ENCODE results near the gene IL17RC. TPM values are rescaled to one million over a fixed set of nuclear protein-coding genes. Genes with fewer than 3 reads are reported as not detected.
A peak's percentile ranks its signal among the peaks of the same experiment; 100 is the strongest.
"Not testable (repeated sequence)": the region's sequence is repeated elsewhere in the genome, so short reads cannot be mapped to it uniquely, and the experiment has no call there.

The IL17RC gene
- total RNA-seq, 1 donor from 2014 or later = 7.3 TPM

- DNase-seq (ENCODE audit: low read depth, low spot score) = no peak
- no peak overlapping the region for H3K27ac Mint-ChIP-seq (ENCODE audit: unreplicated experiment)
- H3K4me3 Mint-ChIP-seq = peak overlapping the region; percentile 18
- peaks cover 5% of the 10 kb centered on the region for H3K4me1 Mint-ChIP-seq
- H3K36me3 Mint-ChIP-seq (ENCODE audit: low read depth) = peaks cover 9% of the 10 kb centered on the region
- no peak for TF ChIP-seq CTCF (conservative IDR thresholded peaks at IDR 0.05)
- H3K27me3 Mint-ChIP-seq (ENCODE audit: low read depth) = no peaks in the 10 kb centered on the region
- H3K9me3 Mint-ChIP-seq = no peaks in the 10 kb centered on the region
Observed at GRCh38 chr3:9897408-9898372, 19.2 kb upstream of the IL17RC start.

DNA sequence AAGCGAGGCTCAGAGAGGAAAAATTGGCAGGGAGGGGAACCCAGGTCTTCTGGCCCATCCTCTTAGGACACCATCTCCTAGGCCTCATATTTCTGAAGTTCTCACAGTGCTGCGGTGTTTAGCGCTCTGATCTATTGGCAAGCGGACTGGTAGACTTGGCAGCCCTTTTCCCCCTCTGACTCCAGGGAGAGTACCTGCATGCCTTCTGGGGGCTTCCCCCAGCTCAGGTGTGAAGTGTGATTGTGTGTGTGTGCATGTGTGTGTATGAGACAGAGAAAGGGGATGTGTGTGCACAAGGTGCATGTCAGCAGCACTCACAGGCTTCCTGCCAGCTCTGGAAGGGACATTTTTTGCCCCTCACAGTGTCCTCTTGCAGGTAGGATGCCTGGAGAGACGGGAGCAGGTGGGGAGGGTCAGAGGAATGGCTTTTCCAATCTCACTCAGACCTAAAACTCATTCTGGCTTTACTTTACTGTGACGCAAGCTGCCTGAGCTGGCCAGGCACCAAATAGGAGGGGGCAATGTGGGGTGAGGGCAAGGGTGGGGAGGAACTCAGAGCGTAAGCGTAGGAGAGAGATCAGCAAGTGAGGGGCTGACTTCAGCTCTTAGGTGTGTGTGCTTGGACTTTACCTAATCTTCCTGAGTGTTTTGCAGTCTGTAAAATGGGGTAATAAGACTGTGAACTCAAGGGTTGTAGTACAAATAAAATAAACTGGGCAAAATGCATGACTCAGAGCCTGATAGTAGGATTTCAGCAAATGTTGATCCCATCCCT, 18.2 kb upstream of the IL17RC start:
- no peak overlapping the region for H3K4me3 Mint-ChIP-seq

DNA sequence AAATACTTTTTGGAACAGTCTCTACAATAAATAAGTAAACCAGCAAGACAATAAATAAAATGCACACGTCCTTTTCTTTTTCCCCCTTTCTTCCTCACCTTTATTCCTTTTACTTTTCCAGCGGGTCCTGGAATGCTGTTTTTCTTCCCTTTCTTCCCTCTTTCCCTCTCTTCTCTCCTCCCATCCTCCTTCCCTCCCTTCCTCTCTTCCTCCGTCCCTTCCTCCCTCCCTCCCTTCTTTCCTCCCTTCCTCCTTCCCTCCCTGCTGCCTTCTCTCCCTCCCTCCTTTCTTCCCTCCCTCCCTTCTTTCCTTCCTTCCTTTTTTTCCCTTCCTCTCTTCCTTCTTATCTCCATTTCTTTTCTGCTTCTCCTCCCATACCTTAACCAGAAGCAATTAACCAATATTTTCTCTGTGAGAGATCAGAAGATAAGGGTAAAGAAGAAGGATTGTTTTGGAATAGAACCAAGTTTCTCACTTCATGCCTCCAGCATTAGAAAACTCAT, 17.6 kb upstream of the IL17RC start:
- no peaks in the 10 kb centered on the region for H3K4me1 Mint-ChIP-seq
- H3K27ac Mint-ChIP-seq (ENCODE audit: unreplicated experiment) = no peak overlapping the region
- no peaks in the 10 kb centered on the region for H3K27me3 Mint-ChIP-seq (ENCODE audit: low read depth)
- DNase-seq (ENCODE audit: low read depth, low spot score) = no peak
- TF ChIP-seq CTCF (conservative IDR thresholded peaks at IDR 0.05) = no peak
- H3K9me3 Mint-ChIP-seq = no peaks in the 10 kb centered on the region
- no peak overlapping the region for H3K4me3 Mint-ChIP-seq
- peaks cover 4% of the 10 kb centered on the region for H3K36me3 Mint-ChIP-seq (ENCODE audit: low read depth)

More for the DNA sequence above, 18.2 kb upstream of the IL17RC start:
- DNase-seq (ENCODE audit: low read depth, low spot score) = no peak
- Mint-ChIP-seq H3K4me1 (no peaks in the 10 kb centered on the region), H3K9me3 (no peaks in the 10 kb centered on the region), H3K27me3 (ENCODE audit: low read depth) (no peaks in the 10 kb centered on the region), H3K27ac (ENCODE audit: unreplicated experiment) (no peak overlapping the region), H3K36me3 (ENCODE audit: low read depth) (peaks cover 4% of the 10 kb centered on the region)
- no peak for TF ChIP-seq CTCF (conservative IDR thresholded peaks at IDR 0.05)

DNA sequence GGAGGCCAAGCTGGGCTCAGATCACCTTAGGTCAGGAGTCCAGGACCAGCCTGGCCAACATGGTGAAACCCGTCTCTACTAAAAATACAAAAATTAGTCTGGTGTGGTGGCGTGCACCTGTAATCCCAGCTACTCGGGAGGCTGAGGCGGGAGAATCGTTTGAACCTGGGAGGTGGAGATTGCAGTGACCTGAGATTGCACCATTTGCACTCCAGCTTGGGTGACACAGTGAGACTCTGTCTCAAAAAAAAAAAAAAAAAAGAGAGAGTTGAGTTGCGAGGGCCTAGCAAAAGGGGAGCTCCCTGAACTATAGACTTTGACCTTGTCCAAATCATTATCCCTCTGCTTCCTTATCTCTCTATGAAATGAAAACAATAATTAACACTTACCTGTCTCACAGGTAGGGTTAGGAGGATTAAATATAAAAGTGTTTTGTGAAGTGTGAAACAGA, 15.9 kb upstream of the IL17RC start:
- not testable (repeated sequence) for H3K4me3 Mint-ChIP-seq; H3K4me1 Mint-ChIP-seq; H3K36me3 Mint-ChIP-seq (ENCODE audit: low read depth); H3K9me3 Mint-ChIP-seq; DNase-seq (ENCODE audit: low read depth, low spot score); H3K27me3 Mint-ChIP-seq (ENCODE audit: low read depth); H3K27ac Mint-ChIP-seq (ENCODE audit: unreplicated experiment)

- Mint-ChIP-seq H3K4me3 (no peak overlapping the region), H3K27ac (ENCODE audit: unreplicated experiment) (no peak overlapping the region), H3K27me3 (ENCODE audit: low read depth) (no peaks in the 10 kb centered on the region), H3K36me3 (ENCODE audit: low read depth) (no peaks in the 10 kb centered on the region), H3K4me1 (no peaks in the 10 kb centered on the region), H3K9me3 (no peaks in the 10 kb centered on the region)
- no peak for TF ChIP-seq CTCF (conservative IDR thresholded peaks at IDR 0.05)
- no peak for DNase-seq (ENCODE audit: low read depth, low spot score)
Observed at GRCh38 chr3:9901967-9902366, 14.9 kb upstream of the IL17RC start.

Measured in neural crest cell (in vitro differentiated cells).